ENCODE results near the gene HIPK2.

DNA sequence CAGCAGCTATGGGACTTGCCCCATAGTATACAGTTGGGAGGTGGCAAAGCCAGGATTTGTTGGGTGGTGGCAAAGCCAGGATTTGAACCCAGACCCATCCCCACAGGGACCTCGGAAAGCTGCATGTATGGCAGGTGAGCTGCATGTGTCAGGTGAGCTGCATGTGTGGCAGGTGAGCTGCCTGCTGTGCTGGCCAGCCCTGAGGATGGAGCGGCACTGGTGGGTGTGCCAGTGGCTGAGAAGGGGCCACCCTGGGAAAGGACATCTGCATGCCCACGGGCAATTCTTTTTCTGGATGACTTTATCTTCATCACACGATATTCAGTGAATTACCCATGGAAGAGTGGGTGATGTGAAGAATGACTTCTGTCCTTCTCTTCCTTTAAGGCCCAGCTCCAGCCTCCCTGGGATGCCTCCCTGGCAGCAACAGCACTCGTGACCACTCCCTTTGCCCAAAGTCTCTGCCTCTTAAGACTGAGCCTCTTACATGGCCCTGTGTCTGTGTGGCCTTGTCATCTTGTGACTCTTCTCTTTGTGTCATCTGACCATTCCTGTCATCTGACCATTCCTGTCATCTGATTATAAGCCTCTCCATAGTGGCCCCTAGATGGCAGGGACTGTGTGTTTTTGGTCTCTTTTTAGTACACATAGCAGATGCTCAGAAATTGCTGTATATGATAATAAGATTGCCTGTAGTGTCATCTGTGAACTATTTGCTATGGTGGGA lies 229.3 kb downstream of the HIPK2 start:
- no peak for TF ChIP-seq EZH2 (IDR thresholded peaks at IDR 0.05; ENCODE audit: borderline replicate concordance)
- TF ChIP-seq, protein P1, sequence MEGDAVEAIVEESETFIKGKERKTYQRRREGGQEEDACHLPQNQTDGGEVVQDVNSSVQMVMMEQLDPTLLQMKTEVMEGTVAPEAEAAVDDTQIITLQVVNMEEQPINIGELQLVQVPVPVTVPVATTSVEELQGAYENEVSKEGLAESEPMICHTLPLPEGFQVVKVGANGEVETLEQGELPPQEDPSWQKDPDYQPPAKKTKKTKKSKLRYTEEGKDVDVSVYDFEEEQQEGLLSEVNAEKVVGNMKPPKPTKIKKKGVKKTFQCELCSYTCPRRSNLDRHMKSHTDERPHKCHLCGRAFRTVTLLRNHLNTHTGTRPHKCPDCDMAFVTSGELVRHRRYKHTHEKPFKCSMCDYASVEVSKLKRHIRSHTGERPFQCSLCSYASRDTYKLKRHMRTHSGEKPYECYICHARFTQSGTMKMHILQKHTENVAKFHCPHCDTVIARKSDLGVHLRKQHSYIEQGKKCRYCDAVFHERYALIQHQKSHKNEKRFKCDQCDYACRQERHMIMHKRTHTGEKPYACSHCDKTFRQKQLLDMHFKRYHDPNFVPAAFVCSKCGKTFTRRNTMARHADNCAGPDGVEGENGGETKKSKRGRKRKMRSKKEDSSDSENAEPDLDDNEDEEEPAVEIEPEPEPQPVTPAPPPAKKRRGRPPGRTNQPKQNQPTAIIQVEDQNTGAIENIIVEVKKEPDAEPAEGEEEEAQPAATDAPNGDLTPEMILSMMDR (IDR thresholded peaks at IDR 0.05; ENCODE audit: poor library complexity): no peak

All from hepatocyte (in vitro differentiated cells).